Fibroblast of skin of right quadriceps (primary cell): ENCODE data around the gene PROCA1.
"Not testable (repeated sequence)": the region's sequence is repeated elsewhere in the genome, so short reads cannot be mapped to it uniquely, and the experiment has no call there.

Source experiments
- DNase-seq: peaks from one replicate; pipeline ENCODE4 v3.0.0-alpha.2; 2013

PROCA1 gene

DNA sequence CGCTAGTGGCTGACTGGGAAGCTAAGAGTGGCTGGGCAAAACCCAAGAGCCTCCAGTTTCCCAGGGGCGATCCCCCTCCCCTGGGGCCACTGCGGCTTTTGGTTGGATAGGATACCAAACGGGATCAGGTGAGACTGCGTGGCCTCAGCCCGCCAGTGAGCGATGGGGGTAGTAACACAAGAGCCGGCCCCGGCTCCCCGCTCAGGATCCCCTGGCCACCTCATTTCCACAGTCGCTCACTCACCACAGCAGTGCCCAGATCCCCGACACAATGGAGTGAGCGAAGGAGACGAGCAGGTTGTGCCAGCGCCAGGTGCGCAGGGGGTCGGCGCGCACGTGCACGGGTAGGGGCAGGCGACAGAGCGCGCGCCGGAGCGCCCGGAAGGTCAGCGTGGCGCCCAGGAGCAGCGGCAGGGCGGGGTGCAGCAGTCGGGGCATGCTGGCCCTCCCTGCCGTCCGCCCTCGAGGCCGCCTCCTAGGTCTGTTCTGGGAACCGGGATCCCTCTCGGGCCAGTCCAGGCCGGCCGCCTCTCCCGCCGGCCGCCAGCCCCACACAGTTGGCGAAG lies 14.1 kb upstream of the PROCA1 start:
- no peak for DNase-seq

GRCh38 chr17:28725166-28725659 lies 13.5 kb upstream of the PROCA1 start:
- DNase-seq, result peak; percentile 50

GRCh38 chr17:28724500-28725165 lies 12.9 kb upstream of the PROCA1 start:
- no peak for DNase-seq

- not testable (repeated sequence) for DNase-seq
Measured at GRCh38 chr17:28723836-28724499, 12.3 kb upstream of the PROCA1 start.

GRCh38 chr17:28723159-28723835 lies 11.6 kb upstream of the PROCA1 start:
- no peak for DNase-seq

DNA sequence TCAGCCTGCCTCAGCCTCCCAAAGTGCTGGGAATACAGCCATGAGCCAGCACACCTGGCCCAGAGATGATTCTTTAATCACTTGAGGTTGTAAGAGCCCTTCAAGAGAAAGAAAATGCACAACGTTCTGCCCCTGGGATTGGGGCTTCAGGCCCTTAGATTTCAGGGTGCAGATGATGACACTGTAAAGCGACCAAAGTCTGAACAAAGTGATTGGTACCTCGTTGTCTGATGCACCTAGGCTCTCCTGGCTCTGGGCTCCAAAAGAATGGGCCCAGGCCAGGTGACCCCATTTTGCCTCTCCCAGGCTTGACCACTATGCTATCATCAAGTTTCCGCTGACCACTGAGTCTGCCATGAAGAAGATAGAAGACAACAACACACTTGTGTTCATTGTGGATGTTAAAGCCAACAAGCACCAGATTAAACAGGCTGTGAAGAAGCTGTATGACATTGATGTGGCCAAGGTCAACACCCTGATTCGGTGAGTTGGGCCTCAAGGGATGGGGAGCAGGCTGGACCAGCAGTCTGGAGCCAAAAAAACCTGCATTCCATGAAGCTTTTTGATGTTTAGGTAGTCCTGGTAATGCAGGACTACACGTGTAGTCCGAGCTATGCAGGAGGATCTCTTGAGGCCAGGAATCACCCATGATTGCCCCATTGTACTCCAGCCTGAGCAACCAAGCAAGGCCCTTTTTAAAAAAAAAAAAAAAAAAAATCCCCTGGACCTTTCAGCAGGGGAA lies 10.9 kb upstream of the PROCA1 start:
- DNase-seq, result no peak

DNA sequence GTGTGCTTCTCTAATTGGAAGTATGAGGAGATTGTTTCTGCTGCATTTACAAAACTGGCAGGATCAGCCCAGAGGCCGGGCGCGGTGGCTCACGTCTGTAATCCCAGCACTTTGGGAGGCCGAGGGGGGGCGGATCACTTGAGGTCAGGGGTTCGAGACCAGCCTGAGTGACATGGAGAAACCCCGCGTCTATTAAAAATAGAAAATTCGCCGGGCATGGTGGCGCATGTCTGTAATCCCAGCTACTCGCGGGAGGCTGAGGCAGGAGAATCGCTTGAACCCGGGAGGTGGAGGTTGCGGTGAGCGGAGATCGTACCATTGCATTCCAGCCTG lies 9.3 kb upstream of the PROCA1 start:
- DNase-seq, result not testable (repeated sequence)

- no peak for DNase-seq
Measured at GRCh38 chr17:28720247-28720996, 8.7 kb upstream of the PROCA1 start.

- no peak for DNase-seq
Measured at GRCh38 chr17:28719021-28719433, 7.3 kb upstream of the PROCA1 start.

- DNase-seq, result peak; percentile 57
Measured at GRCh38 chr17:28718333-28719020, 6.8 kb upstream of the PROCA1 start.

DNA sequence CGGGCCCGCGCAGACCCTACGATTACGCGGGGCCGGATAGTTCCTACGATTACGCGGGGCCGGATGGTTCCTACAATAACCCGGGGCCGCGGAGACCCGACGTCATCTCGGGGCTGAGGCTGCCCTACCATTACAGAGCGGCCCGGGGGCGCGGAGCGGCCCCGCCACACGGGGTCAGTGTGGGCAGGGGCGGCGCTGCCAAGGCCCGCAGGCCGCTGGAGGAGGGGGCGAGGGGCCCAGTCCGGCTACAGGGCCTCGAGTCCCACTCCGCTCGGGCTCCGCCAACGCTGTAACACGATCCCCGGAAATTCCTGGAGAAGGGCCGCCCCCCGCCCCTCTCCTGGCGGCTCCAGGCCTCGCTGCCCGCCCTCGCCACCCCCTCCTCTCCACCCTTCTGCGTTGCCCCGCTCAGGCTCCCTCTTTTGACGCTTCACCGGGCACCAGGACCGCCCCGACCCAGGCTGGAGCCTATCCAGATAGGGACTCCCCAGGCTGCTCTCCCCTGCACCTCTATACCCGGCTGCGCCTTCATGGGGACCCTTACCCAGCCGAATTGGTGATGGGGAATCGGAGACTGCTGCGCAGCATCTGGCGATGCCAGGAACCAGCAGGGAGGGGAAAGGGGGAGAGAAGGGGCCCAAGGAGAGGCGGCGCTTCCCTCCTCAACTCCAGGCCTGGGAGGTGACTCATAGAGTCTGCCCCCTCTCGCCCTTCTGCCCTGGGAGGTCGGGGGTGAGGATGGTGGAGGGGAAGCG lies 6.1 kb upstream of the PROCA1 start, which contains the start of gene RAB34:
Gene RAB34, minus strand, starts transcription at position 291 of the 755 bp plus-strand sequence. CDS start 602 bp downstream, outside the sequence.
- peak; percentile 93 for DNase-seq

- peak; percentile 28 for DNase-seq
Measured at GRCh38 chr17:28716740-28717577, 5.3 kb upstream of the PROCA1 start.

GRCh38 chr17:28715217-28715616 lies 3.5 kb upstream of the PROCA1 start:
- no peak for DNase-seq

GRCh38 chr17:28714281-28714680 lies 2.6 kb upstream of the PROCA1 start:
- no peak for DNase-seq

DNA sequence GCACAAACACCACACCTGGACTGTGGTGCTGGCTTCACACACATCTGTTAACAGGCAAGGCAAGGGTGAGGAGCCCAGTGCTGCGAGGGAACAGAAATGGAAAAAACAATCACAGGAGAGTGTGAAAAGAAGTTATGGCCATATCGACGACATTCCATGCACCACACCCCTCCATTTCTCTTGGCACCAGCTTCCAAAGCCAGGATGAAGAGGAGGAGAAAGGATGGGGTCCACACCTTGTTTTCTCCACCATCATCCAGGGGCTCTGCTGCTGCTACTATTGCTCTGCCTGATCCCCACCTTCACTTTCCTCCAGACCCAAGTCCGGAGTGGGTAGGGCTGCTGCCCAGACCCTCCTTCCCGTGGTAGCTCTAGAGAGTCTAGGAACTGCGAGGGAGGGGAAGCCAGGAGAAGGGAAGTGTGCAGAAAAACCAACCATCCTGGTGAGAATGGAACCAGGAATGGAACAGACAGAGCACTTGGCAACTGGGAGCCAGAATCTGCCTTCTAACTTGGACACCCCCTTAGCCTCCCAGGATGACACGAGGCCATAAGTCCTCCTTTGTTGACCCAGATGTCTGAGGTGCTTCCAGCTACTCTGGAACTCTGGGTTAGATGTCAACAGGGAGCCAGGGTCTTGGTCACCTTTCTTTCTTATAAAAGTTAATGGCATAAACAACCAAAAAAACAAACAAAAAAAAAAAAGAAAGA lies 1.2 kb upstream of the PROCA1 start:
- DNase-seq, result no peak

GRCh38 chr17:28712032-28712704 lies 480 bp upstream of the PROCA1 start:
- DNase-seq, result peak; percentile 27

- peak; percentile 92 for DNase-seq
Measured at GRCh38 chr17:28710861-28711722, 596 bp downstream of the PROCA1 start.
